Omental fat pad (tissue), 4 donors: ENCODE results near the gene NUP210L. TPM values are rescaled to one million over a fixed set of nuclear protein-coding genes. Genes with fewer than 3 reads are reported as not detected.

Experiments
- ATAC-seq: fragments of 150-250 bp; one replicate; pipeline ENCODE4 v1.9.1; 2016; ENCODE audit warnings: mild to moderate bottlenecking, moderate library complexity; ENCODE audit not compliant: low FRiP score
- DNase-seq: peaks from one replicate; pipeline ENCODE4 v3.0.0-alpha.2; 2019; ENCODE audit warnings: low spot score
- CTCF ChIP-seq, 3 donors: fragments of 450-650 bp; IDR thresholded peaks; one replicate each; pipeline ENCODE4 v1.5.1; 2016 to 2017; ENCODE audit warnings: antibody characterized with exemption in 3 of 3, mild to moderate bottlenecking in 3 of 3, moderate library complexity in 2 of 3
- total RNA-seq, 4 donors: library from RNA; depleted of rRNA; stranded (reverse); fragments of >200 nt; gene quantifications; one replicate each; pipeline ENCODE4 v1.1.0, GENCODE V29; 2016

NUP210L gene
- total RNA-seq, 4 donors from 2014 or later: 0.06 to 0.12 (median 0.09) TPM; not detected in 1

DNA sequence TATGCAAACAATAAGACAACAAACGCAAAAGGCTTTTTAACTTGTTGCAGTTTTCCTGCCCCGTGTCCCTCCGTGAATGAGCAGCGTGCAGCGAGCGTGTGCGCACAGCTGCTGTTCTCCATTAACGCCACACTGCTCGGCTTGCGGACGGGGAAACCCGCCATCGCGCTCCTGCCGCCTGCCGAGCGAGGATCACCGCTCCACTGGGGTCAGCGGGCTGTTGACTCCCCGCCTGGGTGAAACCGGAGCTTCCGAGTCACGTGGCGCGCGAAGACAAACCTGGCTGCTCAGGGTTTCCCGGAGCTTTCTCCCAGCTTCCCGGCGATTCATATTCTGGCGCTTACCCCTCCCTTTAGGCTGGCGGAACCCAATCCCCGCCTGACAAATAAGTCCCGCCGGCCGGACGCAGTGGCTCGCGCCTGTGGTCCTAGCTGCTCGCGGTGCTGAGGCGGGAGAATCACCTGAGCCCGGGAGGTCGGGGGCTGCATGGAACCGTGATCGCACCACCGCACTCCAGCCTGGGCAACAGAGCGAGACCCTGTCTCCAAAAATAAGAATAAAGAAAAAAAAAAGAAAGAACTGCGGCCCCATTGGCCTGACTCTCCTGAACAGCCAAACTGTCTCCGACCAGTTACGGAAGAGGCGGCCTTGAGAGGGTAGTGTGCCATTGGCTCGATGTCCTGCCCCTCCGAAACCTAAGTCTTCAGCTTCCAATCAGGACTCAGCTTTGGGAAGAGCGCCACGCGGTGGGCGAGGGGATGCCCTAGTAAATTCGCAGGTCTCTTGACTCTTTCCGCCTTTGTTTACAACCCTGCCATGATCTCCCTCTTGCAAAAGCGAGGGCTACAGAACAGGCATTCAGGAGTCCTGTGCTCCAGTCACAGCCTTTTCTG is 187.5 kb downstream of the NUP210L start, which contains the start of gene CREB3L4:
Gene CREB3L4, plus strand, starts transcription at position 796 of the 893 bp plus-strand sequence. CDS start 624 bp downstream, outside the sequence.
- ATAC-seq (peak; percentile 88), DNase-seq (peak; percentile 72)
- no peak for TF ChIP-seq CTCF (IDR thresholded peaks at IDR 0.05)

DNA sequence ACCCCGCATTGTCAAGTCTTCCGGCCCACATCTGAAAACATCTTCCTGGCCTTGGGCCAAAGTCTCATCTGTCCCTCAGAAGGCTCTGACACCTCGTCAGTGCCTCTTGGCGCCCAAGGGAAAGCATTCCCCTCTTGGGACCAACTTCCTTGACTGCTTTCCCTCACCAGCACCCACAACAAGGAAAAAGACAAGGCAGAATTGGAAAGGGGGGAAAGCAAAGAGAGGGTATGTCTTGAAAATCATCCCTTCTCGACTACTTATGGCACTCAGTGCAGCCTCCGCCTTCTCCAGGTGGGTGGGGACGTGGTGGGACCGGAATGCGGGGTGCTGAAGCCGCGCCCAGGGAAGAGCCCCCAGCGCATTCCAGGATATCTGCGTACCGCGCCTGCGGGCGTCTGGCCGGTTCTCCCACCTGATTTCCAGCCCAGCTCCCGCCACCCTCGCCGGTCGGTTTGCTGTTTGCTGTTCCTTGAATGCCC is 191.0 kb downstream of the NUP210L start:
- peak; percentile 41 for ATAC-seq
- no peak for TF ChIP-seq CTCF (IDR thresholded peaks at IDR 0.05)
- no peak for DNase-seq

- TF ChIP-seq CTCF (IDR thresholded peaks at IDR 0.05): no peak
- ATAC-seq (peak; percentile 63), DNase-seq (peak; percentile 99)
These were observed 191.6 kb downstream of the NUP210L start, which contains the start of gene SLC39A1 for GRCh38 chr1:153963030-153963849. Gene SLC39A1 (minus strand): TSS chr1:153963537. CDS start chr1:153962715, 822 bp downstream.

DNA sequence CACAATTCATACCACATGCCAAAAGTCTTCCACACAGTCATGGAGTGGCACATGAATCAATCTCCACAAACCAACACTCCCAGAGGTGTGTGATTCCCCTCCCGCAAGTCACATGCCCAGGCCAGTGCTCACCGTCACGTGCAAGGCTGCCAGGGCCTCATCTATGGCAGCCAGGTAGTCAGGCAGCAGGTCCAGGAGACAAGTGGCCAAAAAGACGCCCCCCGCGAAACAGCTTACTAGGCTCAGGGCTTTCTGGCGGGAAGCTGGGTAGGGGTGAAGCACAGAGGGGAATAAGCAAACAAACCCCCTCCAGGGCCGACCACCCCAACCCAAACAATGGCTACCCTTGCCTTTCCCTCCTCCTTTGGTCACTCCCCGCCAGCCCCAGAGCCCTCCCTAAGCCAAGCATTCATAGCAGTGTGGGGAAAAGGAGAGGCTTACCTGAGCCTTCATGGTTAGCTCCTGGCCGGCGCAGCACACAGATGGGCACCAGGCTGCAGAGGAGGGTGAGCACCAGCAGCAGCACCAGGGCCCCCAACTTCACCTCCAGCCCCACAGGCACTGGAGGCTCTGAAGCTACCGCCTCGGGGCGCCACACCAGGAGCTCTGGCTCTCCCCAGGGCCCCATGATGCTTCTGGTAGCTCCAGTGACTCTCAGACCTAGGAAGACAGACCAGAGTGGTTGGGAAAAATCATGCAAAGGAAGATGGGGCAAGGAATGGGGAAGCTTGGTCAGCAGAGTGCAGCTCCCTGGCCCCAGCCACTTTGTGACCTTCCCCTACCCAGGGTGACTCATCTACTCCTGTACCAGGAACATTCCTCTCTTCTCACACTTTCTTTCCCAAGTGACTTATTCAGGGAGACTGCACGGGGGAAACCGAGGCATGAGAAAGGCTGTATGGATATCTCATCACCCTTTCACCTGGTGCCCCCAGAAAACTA is 192.5 kb downstream of the NUP210L start:
- DNase-seq (no peak), ATAC-seq (peak; percentile 13)
- TF ChIP-seq CTCF (IDR thresholded peaks at IDR 0.05): no peak

GRCh38 chr1:153961421-153961820 is 193.5 kb downstream of the NUP210L start:
- no peak for TF ChIP-seq CTCF (IDR thresholded peaks at IDR 0.05)
- no peak for DNase-seq
- no peak for ATAC-seq

DNA sequence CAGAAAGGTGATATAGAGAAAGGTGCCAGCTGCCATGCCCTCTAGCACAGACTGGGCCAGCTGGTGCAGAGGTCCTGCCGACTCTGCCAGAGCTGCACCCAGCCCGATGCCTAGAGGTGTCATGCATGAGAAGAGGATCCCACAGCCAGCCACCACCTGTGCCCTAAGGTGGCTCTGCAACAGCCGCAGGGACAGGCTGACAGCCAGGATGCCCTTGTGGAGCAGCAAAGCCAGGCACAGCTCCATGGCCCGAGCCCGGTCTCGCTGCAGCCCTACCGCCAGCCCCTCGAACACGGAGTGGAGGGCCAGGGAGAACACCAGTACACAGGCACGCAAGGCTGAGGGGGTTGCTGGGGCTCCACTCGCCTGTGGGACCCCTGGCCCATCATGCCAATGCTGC is 194.7 kb downstream of the NUP210L start:
- TF ChIP-seq CTCF (IDR thresholded peaks at IDR 0.05): no peak
- ATAC-seq: no peak
- no peak for DNase-seq
